Stomach (tissue), 9 donors: ENCODE results near the gene GRAMD2A. TPM values are rescaled to one million over a fixed set of nuclear protein-coding genes. Genes with fewer than 3 reads are reported as not detected.

Experiments
- DNase-seq, 2 donors: peaks; one replicate each; pipeline versions ENCODE4 v3.0.0 to v3.0.0-alpha.2; 2013 to 2019
- H3K27ac ChIP-seq, 5 donors: fragments of 200-600 bp in 4 of 5; sonication (generic) in 4 of 5; one replicate each; pipeline ENCODE4 v1.5.1; 2013 to 2019; ENCODE audit warnings: mild to moderate bottlenecking in 1 of 5, moderate library complexity in 1 of 5
- H3K27me3 ChIP-seq, 3 donors: fragments of 200-600 bp; sonication (generic); one replicate each; pipeline ENCODE4 v1.5.1; 2017 to 2019; ENCODE audit warnings: mixed run types in 1 of 3
- H3K36me3 ChIP-seq, 4 donors: fragments of 200-600 bp; sonication (generic); 1 replicate in 3 of 4; 2 replicates in 1 of 4; pipeline ENCODE4 v1.5.1; 2016 to 2019
- H3K4me1 ChIP-seq, 4 donors: fragments of 200-600 bp; sonication (generic); one replicate each; pipeline ENCODE4 v1.5.1; 2016 to 2019
- H3K4me3 ChIP-seq, 4 donors: fragments of 200-600 bp; sonication (generic) in 3 of 4; one replicate each; pipeline ENCODE4 v1.5.1; 2016 to 2019; ENCODE audit warnings: mild to moderate bottlenecking in 1 of 4
- H3K9me3 ChIP-seq, 4 donors: fragments of 200-600 bp; sonication (generic); one replicate each; pipeline ENCODE4 v1.5.1; 2016 to 2019
- CTCF ChIP-seq, 7 experiments: fragments of 450-650 bp in 4 of 7; fragments of 200-600 bp in 3 of 7; sonication (generic) in 3 of 7; IDR thresholded peaks; one replicate each; pipeline ENCODE4 v1.5.1; 2016 to 2019; ENCODE audit warnings: antibody characterized with exemption in 7 of 7, control low read depth in 2 of 7, mild to moderate bottlenecking in 1 of 7
- EP300 ChIP-seq: sonication (generic); formaldehyde crosslinking; IDR thresholded peaks from one replicate; pipeline ENCODE4 v1.6.1; 2017; ENCODE audit warnings: antibody characterized with exemption
- POLR2A ChIP-seq, 4 donors: fragments of 450-650 bp; IDR thresholded peaks; one replicate each; pipeline ENCODE4 v1.6.1; 2016; ENCODE audit warnings: antibody characterized with exemption in 4 of 4, control low read depth in 2 of 4, mild to moderate bottlenecking in 1 of 4, moderate library complexity in 1 of 4
- POLR2AphosphoS5 ChIP-seq, 3 donors: sonication (generic); formaldehyde crosslinking; IDR thresholded peaks; one replicate each; pipeline ENCODE4 v1.6.1; 2016; ENCODE audit warnings: antibody characterized with exemption in 3 of 3
- WGBS, 5 donors: extraction: QIAGEN DNeasy Blood & Tissue Kit in 3 of 5; methylation state at CpG; one replicate each; pipeline versions ENCODE4 v1.1.5 to v1.1.7; 2013 to 2018; 5-methylcytosine and 5-hydroxymethylcytosine counted together
- intact Hi-C: fragments of 100-400 bp; cut with DNase I; formaldehyde crosslinking; loops from one replicate; pipeline ENCODE4 v1.15.1; 2023; ENCODE audit warnings: low total_unique reads
- polyA plus RNA-seq, 3 donors: library from polyadenylated mRNA; stranded (reverse); fragments of 200-250 nt; gene quantifications; one replicate each; pipeline ENCODE4 v1.2.3, GENCODE V29; 2013
- total RNA-seq, 5 donors: library from RNA; depleted of rRNA; stranded (reverse); fragments of >200 nt; gene quantifications; one replicate each; pipeline versions ENCODE4 v1.1.0 to v1.2.3, GENCODE V29; 2014 to 2016
- donor health status: healthy with polysubstance abuse.
- donor health status: Bipolar disorder and iron deficiency.
- donor health status: healthy.

The GRAMD2A gene
- total and polyA plus RNA-seq, 8 donors: 0.29 to 0.92 (median 0.59) TPM; not detected in 4

GRCh38 chr15:72233769-72234168 is 36.2 kb upstream of the GRAMD2A start:
- DNase-seq: no peak
- no peak for TF ChIP-seq EP300

GRCh38 chr15:72231833-72232478 is 34.4 kb upstream of the GRAMD2A start:
- H3K27ac ChIP-seq: peak overlapping the region; percentile 91 to 97 (median 96)
- TF ChIP-seq POLR2A (IDR thresholded peaks at IDR 0.05): no peak
- peak in 2 of 3 donors; percentile 50 to 69 for TF ChIP-seq POLR2AphosphoS5 (IDR thresholded peaks at IDR 0.05)
- peaks cover 40 to 51% (median 48%) of the 10 kb centered on the region in 4 donors for H3K4me1 ChIP-seq
- H3K4me3 ChIP-seq: peak overlapping the region; percentile 78 to 96 (median 90)
- no peaks in the 10 kb centered on the region for H3K36me3 ChIP-seq
- H3K9me3 ChIP-seq: no peaks in the 10 kb centered on the region
- WGBS, 5 donors: 1 to 2% (median 2%) methylated on average over 13 to 16 of the region's 16 CpGs
- H3K27me3 ChIP-seq: no peaks in the 10 kb centered on the region
- intact Hi-C loops: no loop called here
- peak; percentile 45 to 77 for DNase-seq

More at GRCh38 chr15:72233769-72234168, 36.2 kb upstream of the GRAMD2A start:
- no peak overlapping the region for H3K4me3 ChIP-seq
- H3K27ac ChIP-seq: no peak overlapping the region
- peaks cover 0 to 4% (median 0%) of the 10 kb centered on the region in 4 donors for H3K36me3 ChIP-seq
- no peaks in the 10 kb centered on the region for H3K9me3 ChIP-seq
- H3K4me1 ChIP-seq: peaks cover 27 to 46% (median 35%) of the 10 kb centered on the region in 4 donors
- intact Hi-C loops: no loop called here
- 91 to 98% (median 97%) methylated on average over 6 of the region's 6 CpGs for WGBS, 5 donors
- no peaks in the 10 kb centered on the region for H3K27me3 ChIP-seq

- no peak for TF ChIP-seq CTCF (IDR thresholded peaks at IDR 0.05)
- peak; percentile 85 to 99 (median 98) for TF ChIP-seq POLR2AphosphoS5 (IDR thresholded peaks at IDR 0.05)
- TF ChIP-seq EP300: no peak
- TF ChIP-seq POLR2A (IDR thresholded peaks at IDR 0.05): peak in 2 of 4 donors; percentile 40 to 96
- DNase-seq: peak; percentile 98
- Histone ChIP-seq H3K27me3 (no peaks in the 10 kb centered on the region), H3K4me1 (peaks cover 44 to 54% (median 52%) of the 10 kb centered on the region in 4 donors), H3K27ac (peak within 1 kb of the TSS; percentile 91 to 97 (median 96)), H3K9me3 (no peaks in the 10 kb centered on the region), H3K4me3 (peak within 1 kb of the TSS; percentile 78 to 96 (median 90)), H3K36me3 (no peaks in the 10 kb centered on the region)
- intact Hi-C loops: no loop called here
- 0 to 1% (median 1%) methylated on average over 32 to 67 of the region's 67 CpGs for WGBS, 5 donors
These were observed 33.7 kb upstream of the GRAMD2A start, which contains the start of gene PKM for GRCh38 chr15:72231066-72231832. Gene PKM (minus strand): TSS chr15:72231190. CDS start chr15:72219097, 12,093 bp downstream.

GRCh38 chr15:72230197-72231065 is 32.8 kb upstream of the GRAMD2A start:
- Histone ChIP-seq H3K4me1 (peaks cover 48 to 60% (median 59%) of the 10 kb centered on the region in 4 donors), H3K27ac (peak overlapping the region; percentile 91 to 97 (median 96)), H3K9me3 (no peaks in the 10 kb centered on the region), H3K36me3 (no peaks in the 10 kb centered on the region), H3K27me3 (no peaks in the 10 kb centered on the region), H3K4me3 (peak overlapping the region; percentile 78 to 96 (median 90))
- 0 to 1% (median 1%) methylated on average over 67 to 79 of the region's 79 CpGs for WGBS, 5 donors
- DNase-seq: peak; percentile 84 to 97
- intact Hi-C loops: no loop called here
- no peak for TF ChIP-seq EP300
- peak in 1 of 4 donors; percentile 42 for TF ChIP-seq POLR2A (IDR thresholded peaks at IDR 0.05)
- TF ChIP-seq CTCF (IDR thresholded peaks at IDR 0.05): no peak
- TF ChIP-seq POLR2AphosphoS5 (IDR thresholded peaks at IDR 0.05): peak; percentile 4 to 84 (median 60)

- no peak for DNase-seq
- Histone ChIP-seq H3K9me3 (no peaks in the 10 kb centered on the region), H3K36me3 (no peaks in the 10 kb centered on the region), H3K27ac (peak overlapping the region; percentile 91 to 97 (median 96)), H3K4me1 (peaks cover 48 to 63% (median 61%) of the 10 kb centered on the region in 4 donors), H3K27me3 (no peaks in the 10 kb centered on the region), H3K4me3 (peak overlapping the region; percentile 78 to 96 (median 90))
- intact Hi-C loops: no loop called here
- WGBS, 5 donors: 0 to 1% (median 0%) methylated on average over 23 to 29 of the region's 29 CpGs
- no peak for TF ChIP-seq POLR2A (IDR thresholded peaks at IDR 0.05)
- TF ChIP-seq CTCF (IDR thresholded peaks at IDR 0.05): no peak
- TF ChIP-seq POLR2AphosphoS5 (IDR thresholded peaks at IDR 0.05): no peak
- no peak for TF ChIP-seq EP300
These were observed 32.3 kb upstream of the GRAMD2A start for GRCh38 chr15:72229947-72230196.
